Measurements from ENCODE around the gene SYT9. TPM values are rescaled to one million over a fixed set of nuclear protein-coding genes. Genes with fewer than 3 reads are reported as not detected.

Gene SYT9
- total and polyA plus RNA-seq, 2 of the 8 experiments (the other 6 are each of a cell fraction or from before 2014, with no cell fraction given) = 1.5 to 2.9 TPM

GRCh38 chr11:7423946-7424345 is 172.2 kb downstream of the SYT9 start:
- POLR2A ChIA-PET (ENCODE audit: partially characterized antibody) = no interaction called here
- H3K4me3 ChIP-seq (ENCODE audit: extremely low read depth in 1 of 4, insufficient read depth in 2 of 4, low read depth in 3 of 4, low read length in 4 of 4) = no peak overlapping the region
- no peak overlapping the region for H4K91ac ChIP-seq (replicated peaks; ENCODE audit: insufficient read length, low read length)
- H4K20me1 ChIP-seq (replicated peaks in 1 of 2; ENCODE audit: control insufficient read depth in 1 of 2, insufficient read depth in 2 of 2, low read length in 2 of 2) = no peaks in the 10 kb centered on the region
- FAIRE-seq = no peak
- no peak overlapping the region for H3K14ac ChIP-seq (ENCODE audit: insufficient read length)
- H3K4me1 ChIP-seq (replicated peaks in 1 of 4; ENCODE audit: control insufficient read depth in 3 of 4, insufficient read depth in 4 of 4, low read length in 3 of 4) = no peaks in the 10 kb centered on the region
- no peak overlapping the region for H2BK120ac ChIP-seq (replicated peaks; ENCODE audit: low read depth, low read length)
- 84% methylated on average over 3 of the region's 3 CpGs; no CpG with 5 or more reads in 1 of the 2 experiments for WGBS, 2 experiments (ENCODE audit: extremely low coverage in 1 of 2, insufficient coverage in 1 of 2, insufficient read length in 1 of 2, insufficient replicate concordance in 2 of 2, low coverage in 1 of 2, low lambda C conversion rate in 2 of 2, missing lambda C conversion rate in 1 of 2)
- H3K79me2 ChIP-seq (ENCODE audit: control insufficient read depth in 1 of 2, insufficient read depth in 2 of 2, low read length in 2 of 2) = no peaks in the 10 kb centered on the region
- no peaks in the 10 kb centered on the region for H3K36me3 ChIP-seq (ENCODE audit: control insufficient read depth in 2 of 4, insufficient read depth in 4 of 4, low read length in 3 of 4)
- no peak overlapping the region for H2BK5ac ChIP-seq (ENCODE audit: low read depth, low read length)
- TF ChIP-seq CEBPB (IDR thresholded peaks at IDR 0.05; ENCODE audit: low read depth, low read length) = no peak
- no peak for TF ChIP-seq JUN (IDR thresholded peaks at IDR 0.05; ENCODE audit: low read depth, low read length)
- TF ChIP-seq SUZ12 (IDR thresholded peaks at IDR 0.05; ENCODE audit: low read length) = no peak
- no peak for TF ChIP-seq MAX (IDR thresholded peaks at IDR 0.05)
- no peak for TF ChIP-seq KDM1A (IDR thresholded peaks at IDR 0.05; ENCODE audit: borderline replicate concordance, low read length)
- TF ChIP-seq TAF7 (optimal IDR thresholded peaks at IDR 0.05; ENCODE audit: borderline replicate concordance, low read depth, low read length) = no peak
- no peak for TF ChIP-seq SP4 (IDR thresholded peaks at IDR 0.05; ENCODE audit: low read length)
- no peak for TF ChIP-seq SRF (IDR thresholded peaks at IDR 0.05; ENCODE audit: low read depth, low read length)
- no peak for TF ChIP-seq POLR2A (IDR thresholded peaks at IDR 0.05; ENCODE audit: control extremely low read depth in 1 of 2, low read depth in 2 of 2, low read length in 2 of 2)
- TF ChIP-seq SIRT6 (IDR thresholded peaks at IDR 0.05; ENCODE audit: low read length) = no peak
- TF ChIP-seq CTCF (IDR thresholded peaks at IDR 0.05; ENCODE audit: control extremely low read depth in 1 of 3, insufficient read depth in 1 of 3, low read depth in 1 of 3, low read length in 3 of 3) = no peak
- TF ChIP-seq HDAC2 (IDR thresholded peaks at IDR 0.05; ENCODE audit: borderline replicate concordance in 1 of 2, low read depth in 2 of 2, low read length in 2 of 2) = no peak
- no peak for TF ChIP-seq SIX5 (IDR thresholded peaks at IDR 0.05; ENCODE audit: low read depth, low read length)
- H3K9me3 ChIP-seq (ENCODE audit: insufficient read depth in 2 of 2, low read depth in 1 of 2, low read length in 1 of 2) = no peaks in the 10 kb centered on the region
- H3K23ac ChIP-seq (ENCODE audit: insufficient read length) = no peak overlapping the region
- no peak overlapping the region for H2BK15ac ChIP-seq (ENCODE audit: low read length)
- no peak overlapping the region for H3K18ac ChIP-seq (ENCODE audit: extremely low read depth, low read length)
- H2AFZ ChIP-seq (ENCODE audit: low read length) = no peak overlapping the region
- H3K56ac ChIP-seq (replicated peaks; ENCODE audit: insufficient read length, low read depth, low read length) = no peak overlapping the region
- no peak overlapping the region for H4K8ac ChIP-seq (ENCODE audit: extremely low read depth, insufficient read depth, low read length)
- no peaks in the 10 kb centered on the region for H3K23me2 ChIP-seq (ENCODE audit: low read depth, low read length)
- no peak for DNase-seq (ENCODE audit: low read depth in 1 of 2, low spot score in 2 of 2)
- no peaks in the 10 kb centered on the region for H3K79me1 ChIP-seq (ENCODE audit: low read depth, low read length)
- no peak overlapping the region for H2BK20ac ChIP-seq (ENCODE audit: low read length)
- no peak overlapping the region for H3K4me2 ChIP-seq (ENCODE audit: insufficient read depth in 1 of 2, low read depth in 2 of 2, low read length in 2 of 2)
- H3K27me3 ChIP-seq (replicated peaks in 1 of 4; ENCODE audit: control insufficient read depth in 3 of 4, extremely low read depth in 1 of 4, insufficient read depth in 3 of 4, low read length in 3 of 4) = no peaks in the 10 kb centered on the region
- H3K27ac ChIP-seq (ENCODE audit: low read depth, low read length) = no peak overlapping the region
- no peak overlapping the region for H2BK12ac ChIP-seq (ENCODE audit: low read depth, low read length)
- no peak overlapping the region for H4K5ac ChIP-seq (ENCODE audit: insufficient read length, low read depth, low read length)
- H3K4ac ChIP-seq (replicated peaks; ENCODE audit: insufficient read length, low read depth, low read length) = no peak overlapping the region
- CTCF ChIA-PET (ENCODE audit: partially characterized antibody) = interaction anchor here (0.6 to 4.7 kb wide), 5 partner anchors 10 to 78 kb away, joined by 3 to 31 read pairs (median 4); no protein-coding TSS in a partner anchor
- no peak overlapping the region for H2AK5ac ChIP-seq (ENCODE audit: low read depth, low read length)
- no peak overlapping the region for H3K9ac ChIP-seq (replicated peaks in 1 of 4; ENCODE audit: extremely low read depth in 1 of 4, low read depth in 3 of 4, low read length in 3 of 4)

Data from H1 (cell line).